ENCODE measurements around the gene ZAR1.

ZAR1 gene

DNA sequence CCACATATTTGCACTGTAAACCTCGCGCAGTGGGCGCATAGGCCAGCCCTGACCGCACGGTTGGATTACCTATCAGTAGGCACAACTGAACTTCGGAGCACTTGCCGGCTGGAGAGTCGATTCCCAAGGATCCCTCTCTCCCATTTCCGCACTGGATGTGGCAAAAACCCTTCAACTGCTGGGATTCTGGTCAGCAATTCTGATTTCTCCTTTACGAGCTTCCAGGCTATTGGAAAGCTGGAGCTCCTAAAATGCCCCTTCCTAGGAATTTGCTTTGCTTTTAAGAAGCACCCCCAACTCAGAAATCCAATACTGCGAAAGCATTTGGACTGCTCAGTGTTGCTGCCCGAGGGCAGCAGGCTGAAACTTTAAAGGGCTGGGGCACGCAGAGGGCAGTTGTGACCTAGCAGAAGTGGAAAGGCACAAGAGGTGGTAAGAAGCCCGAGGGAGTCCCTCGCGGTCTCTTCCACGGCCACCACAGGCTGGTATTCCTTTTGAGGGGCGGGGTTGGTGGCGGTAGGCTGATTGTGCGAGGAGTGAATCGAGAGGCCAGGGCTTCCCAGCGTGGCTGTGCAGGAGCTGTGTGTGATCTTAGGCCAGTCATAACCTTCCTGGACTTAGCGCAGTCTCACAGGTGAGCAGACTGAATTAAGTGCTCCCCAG is 1.6 kb downstream of the ZAR1 start:
- DNase-seq = no peak

- no peak for DNase-seq
Measured at GRCh38 chr4:48493452-48494100, 3.5 kb downstream of the ZAR1 start.

- DNase-seq = no peak
Measured at GRCh38 chr4:48495941-48496340, 5.9 kb downstream of the ZAR1 start.

DNA sequence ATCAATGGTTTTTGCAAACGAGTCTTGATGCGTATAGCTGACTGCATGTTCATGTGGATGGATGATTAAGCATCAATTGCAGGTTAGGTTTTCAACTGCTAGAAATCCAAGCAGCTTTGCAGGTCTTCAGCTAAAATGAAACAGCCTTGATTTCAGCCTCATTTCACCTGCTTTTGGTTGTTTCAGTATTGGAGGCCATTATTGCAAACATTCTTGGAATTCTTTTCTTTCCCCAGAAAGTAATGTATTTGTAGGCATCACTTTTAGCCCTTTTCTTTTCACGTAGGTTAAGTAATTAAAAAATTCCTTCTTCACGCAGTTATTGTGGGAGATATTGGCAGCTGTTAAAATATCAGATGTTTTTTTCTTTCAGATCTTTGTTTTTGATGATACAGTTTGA is 8.8 kb downstream of the ZAR1 start:
- no peak for DNase-seq

DNA sequence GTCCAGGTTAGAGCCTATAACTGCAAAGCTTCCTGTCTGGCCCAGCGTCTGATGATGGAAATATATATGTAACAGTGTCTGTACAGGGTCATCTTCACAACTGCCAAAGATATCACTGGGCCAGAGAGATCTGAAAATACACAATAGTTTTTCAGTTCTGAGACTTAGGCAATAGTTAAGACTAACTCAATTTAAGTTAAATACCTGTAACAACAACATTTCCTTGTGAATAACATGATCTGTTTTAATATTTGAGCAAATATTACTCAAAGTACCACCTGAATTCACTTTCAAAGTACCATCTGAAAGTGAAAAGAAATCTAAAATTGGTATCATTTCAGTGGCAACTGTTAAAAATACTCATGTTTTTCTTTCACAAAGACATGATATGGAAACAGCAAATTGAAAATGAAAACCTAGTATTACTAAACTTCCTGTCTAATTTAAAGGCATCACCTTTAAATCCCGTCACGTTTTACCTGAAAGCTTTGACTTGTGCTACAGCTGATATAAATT is 9.6 kb downstream of the ZAR1 start:
- no peak for DNase-seq

- DNase-seq = no peak
Measured at GRCh38 chr4:48503233-48504025, 13.4 kb downstream of the ZAR1 start.

DNA sequence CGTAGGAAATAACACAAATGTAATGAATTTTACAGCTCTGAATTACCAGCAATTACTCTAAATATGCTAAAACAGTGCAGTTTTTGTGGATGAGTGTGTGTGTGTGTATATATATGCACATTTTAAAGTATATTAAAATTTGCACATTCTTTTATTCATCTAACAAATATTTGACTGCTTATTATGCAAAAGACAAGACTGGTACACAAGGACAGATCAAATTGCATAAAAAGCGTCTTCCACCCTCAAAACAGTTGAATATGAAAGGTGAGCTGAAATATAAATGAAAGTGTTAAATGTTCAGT is 13.9 kb downstream of the ZAR1 start:
- no peak for DNase-seq

- no peak for DNase-seq
Measured at GRCh38 chr4:48504352-48504751, 14.3 kb downstream of the ZAR1 start.

GRCh38 chr4:48506716-48507115 is 16.7 kb downstream of the ZAR1 start:
- DNase-seq = no peak

GRCh38 chr4:48509543-48509942 is 19.5 kb downstream of the ZAR1 start:
- no peak for DNase-seq

DNA sequence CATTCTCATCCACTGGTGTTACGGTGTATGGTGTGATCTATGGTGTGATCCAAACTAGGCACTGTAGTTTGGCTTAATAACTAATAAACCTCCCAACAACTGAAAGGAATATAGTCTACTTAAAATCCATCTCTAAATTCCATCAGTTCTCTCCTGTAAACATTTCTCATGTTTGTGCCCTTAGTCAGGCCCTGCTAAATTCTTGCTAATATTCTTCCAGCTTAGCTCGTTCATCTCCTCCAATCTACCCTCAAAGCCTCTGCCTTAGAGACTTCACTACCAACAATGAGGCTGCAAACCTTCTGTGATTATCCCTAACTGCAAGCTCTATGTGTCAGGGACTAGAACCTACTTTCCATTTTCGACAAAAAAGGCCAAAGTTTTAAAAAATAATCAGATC is 28.1 kb downstream of the ZAR1 start:
- no peak for DNase-seq

GRCh38 chr4:48526406-48526805 is 36.4 kb downstream of the ZAR1 start:
- no peak for DNase-seq

- DNase-seq = no peak
Measured at GRCh38 chr4:48538358-48538757, 48.3 kb downstream of the ZAR1 start.

- no peak for DNase-seq
Measured at GRCh38 chr4:48539597-48539996, 49.5 kb downstream of the ZAR1 start.

GRCh38 chr4:48542888-48543287 is 52.8 kb downstream of the ZAR1 start:
- no peak for DNase-seq

GRCh38 chr4:48543796-48544195 is 53.7 kb downstream of the ZAR1 start:
- no peak for DNase-seq

Data from HCEC 1CT (cell line).